Glutamatergic neuron (in vitro differentiated cells): Measurements from ENCODE around the gene GNAQ. TPM values are rescaled to one million over a fixed set of nuclear protein-coding genes. Genes with fewer than 3 reads are reported as not detected.

Experiments
- DNase-seq: peaks from one replicate; pipeline ENCODE4 v3.0.0; 2022
- H3K27ac Mint-ChIP-seq: one replicate; pipeline ENCODE4 v1.8.0; 2020; ENCODE audit warnings: mild to moderate bottlenecking, mixed read lengths, inconsistent platforms; ENCODE audit not compliant: unreplicated experiment
- H3K27me3 Mint-ChIP-seq: one replicate; pipeline ENCODE4 v1.8.0; 2020; ENCODE audit warnings: mild to moderate bottlenecking, moderate library complexity, mixed read lengths, inconsistent platforms; ENCODE audit not compliant: unreplicated experiment
- H3K36me3 Mint-ChIP-seq: one replicate; pipeline ENCODE4 v1.8.0; 2020; ENCODE audit warnings: mild to moderate bottlenecking, mixed read lengths, inconsistent platforms; ENCODE audit not compliant: unreplicated experiment
- H3K4me1 Mint-ChIP-seq: one replicate; pipeline ENCODE4 v1.8.0; 2020; ENCODE audit warnings: mild to moderate bottlenecking, low read depth, mixed read lengths, inconsistent platforms; ENCODE audit not compliant: unreplicated experiment
- H3K4me3 Mint-ChIP-seq: one replicate; pipeline ENCODE4 v1.8.0; 2020; ENCODE audit warnings: mild to moderate bottlenecking, mixed read lengths, inconsistent platforms; ENCODE audit not compliant: unreplicated experiment
- H3K9me3 Mint-ChIP-seq: one replicate; pipeline ENCODE4 v1.8.0; 2020; ENCODE audit warnings: mild to moderate bottlenecking, moderate library complexity, mixed read lengths, inconsistent platforms; ENCODE audit not compliant: unreplicated experiment
- total RNA-seq: library from RNA; stranded (reverse); fragmentation: NEBNext Ultra II Directional; extraction: Animal tissue kit (Norgen Biotek cat#: 25700); gene quantifications from one replicate; pipeline ENCODE4 v1.2.1, GENCODE V29; 2021; ENCODE audit not compliant: unreplicated experiment
- TF ChIP-seq, protein P1 (sequence below): fragments of 200-600 bp; sonication (generic); IDR thresholded peaks from one replicate; pipeline ENCODE4 v1.5.0; 2021; ENCODE audit not compliant: partially characterized antibody, unreplicated experiment

The GNAQ gene
- total RNA-seq, 1 donor from 2014 or later: 72.8 TPM

- Mint-ChIP-seq H3K27ac (no peak overlapping the region), H3K9me3 (no peaks in the 10 kb centered on the region), H3K36me3 (no peaks in the 10 kb centered on the region), H3K4me1 (peaks cover 20% of the 10 kb centered on the region), H3K27me3 (peaks cover 2% of the 10 kb centered on the region), H3K4me3 (no peak overlapping the region)
- TF ChIP-seq, protein P1, sequence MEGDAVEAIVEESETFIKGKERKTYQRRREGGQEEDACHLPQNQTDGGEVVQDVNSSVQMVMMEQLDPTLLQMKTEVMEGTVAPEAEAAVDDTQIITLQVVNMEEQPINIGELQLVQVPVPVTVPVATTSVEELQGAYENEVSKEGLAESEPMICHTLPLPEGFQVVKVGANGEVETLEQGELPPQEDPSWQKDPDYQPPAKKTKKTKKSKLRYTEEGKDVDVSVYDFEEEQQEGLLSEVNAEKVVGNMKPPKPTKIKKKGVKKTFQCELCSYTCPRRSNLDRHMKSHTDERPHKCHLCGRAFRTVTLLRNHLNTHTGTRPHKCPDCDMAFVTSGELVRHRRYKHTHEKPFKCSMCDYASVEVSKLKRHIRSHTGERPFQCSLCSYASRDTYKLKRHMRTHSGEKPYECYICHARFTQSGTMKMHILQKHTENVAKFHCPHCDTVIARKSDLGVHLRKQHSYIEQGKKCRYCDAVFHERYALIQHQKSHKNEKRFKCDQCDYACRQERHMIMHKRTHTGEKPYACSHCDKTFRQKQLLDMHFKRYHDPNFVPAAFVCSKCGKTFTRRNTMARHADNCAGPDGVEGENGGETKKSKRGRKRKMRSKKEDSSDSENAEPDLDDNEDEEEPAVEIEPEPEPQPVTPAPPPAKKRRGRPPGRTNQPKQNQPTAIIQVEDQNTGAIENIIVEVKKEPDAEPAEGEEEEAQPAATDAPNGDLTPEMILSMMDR: no peak
- DNase-seq: no peak
Measured at GRCh38 chr9:78001946-78002731, 29.5 kb downstream of the GNAQ start.

DNA sequence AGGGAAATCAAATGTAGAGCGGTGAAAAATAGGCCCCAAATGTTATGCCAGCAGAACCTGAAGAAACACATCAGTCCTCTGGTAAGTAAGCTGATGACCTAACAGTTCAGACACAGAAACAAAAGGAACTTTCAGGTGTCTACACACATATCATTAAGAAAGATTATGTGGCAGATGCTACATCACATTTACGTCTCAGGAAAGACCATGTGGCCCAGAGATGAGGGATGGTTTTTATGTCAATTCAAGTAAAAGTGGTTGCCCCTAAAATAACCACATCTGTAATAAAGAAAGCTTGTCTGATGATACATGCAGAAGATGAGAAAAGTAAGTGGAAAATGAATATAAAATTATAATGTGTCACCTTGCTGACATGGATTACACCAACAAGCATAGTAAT lies 31.4 kb downstream of the GNAQ start:
- no peak for DNase-seq
- no peak overlapping the region for H3K4me3 Mint-ChIP-seq
- peaks cover 2% of the 10 kb centered on the region for H3K27me3 Mint-ChIP-seq
- H3K27ac Mint-ChIP-seq: no peak overlapping the region
- peaks cover under 1% of the 10 kb centered on the region for H3K9me3 Mint-ChIP-seq
- TF ChIP-seq, protein P1: no peak
- no peaks in the 10 kb centered on the region for H3K36me3 Mint-ChIP-seq
- peaks cover 14% of the 10 kb centered on the region for H3K4me1 Mint-ChIP-seq

DNA sequence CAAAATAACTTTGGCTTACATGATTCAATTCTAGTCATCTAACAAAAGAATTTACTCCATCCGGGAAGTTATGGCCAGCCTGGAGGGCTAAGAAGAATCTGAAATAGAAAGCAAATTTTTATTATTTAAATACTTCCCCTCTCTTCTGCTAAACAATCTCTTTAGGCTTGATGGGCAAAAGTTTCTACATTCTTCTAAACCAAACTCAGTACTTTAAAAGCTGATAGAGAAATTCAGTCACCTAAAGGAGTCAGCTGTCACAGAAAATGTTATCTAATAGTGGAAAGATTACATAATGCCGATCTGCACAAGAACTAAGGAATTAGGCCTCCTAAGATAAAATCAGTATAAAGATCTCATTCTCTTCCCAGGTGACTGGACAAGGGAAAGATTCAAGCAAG lies 32.4 kb downstream of the GNAQ start:
- no peak for DNase-seq
- H3K4me3 Mint-ChIP-seq: no peak overlapping the region
- TF ChIP-seq, protein P1: no peak
- H3K4me1 Mint-ChIP-seq: peaks cover 12% of the 10 kb centered on the region
- no peak overlapping the region for H3K27ac Mint-ChIP-seq
- no peaks in the 10 kb centered on the region for H3K36me3 Mint-ChIP-seq
- peaks cover 2% of the 10 kb centered on the region for H3K9me3 Mint-ChIP-seq
- peaks cover 2% of the 10 kb centered on the region for H3K27me3 Mint-ChIP-seq

DNA sequence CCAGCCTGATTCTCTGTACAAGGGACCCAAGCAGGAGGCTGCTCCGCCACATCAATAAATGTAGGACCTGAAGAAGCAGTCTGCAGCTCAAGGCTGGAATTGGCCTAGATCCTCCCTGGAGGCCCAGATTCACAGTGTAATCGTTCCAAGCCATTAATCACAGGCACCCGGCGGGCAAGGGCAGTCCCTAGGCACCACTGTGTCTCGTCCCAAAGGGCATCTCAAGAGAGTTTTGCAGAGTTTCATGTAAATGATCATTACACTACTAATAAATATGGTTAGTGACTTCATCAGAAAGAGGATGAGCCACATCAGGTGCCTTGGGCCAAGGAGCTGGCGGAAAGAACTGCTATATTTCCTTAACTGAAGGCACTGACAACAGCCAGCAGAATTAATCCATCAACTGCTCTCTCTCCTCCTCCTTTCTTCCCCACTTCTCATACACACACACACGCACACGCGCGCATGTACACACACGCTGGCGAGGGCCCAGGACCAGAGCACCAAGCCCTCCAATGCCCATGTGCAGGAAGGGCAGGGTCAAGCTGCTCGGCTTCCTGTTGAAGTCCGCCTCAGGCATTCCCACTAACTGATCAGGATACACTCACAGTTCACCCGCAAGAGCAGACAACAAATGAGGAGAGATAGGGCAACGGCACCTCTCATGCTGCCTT lies 33.9 kb downstream of the GNAQ start:
- TF ChIP-seq, protein P1: no peak
- Mint-ChIP-seq H3K4me1 (peaks cover 12% of the 10 kb centered on the region), H3K36me3 (no peaks in the 10 kb centered on the region), H3K27me3 (peaks cover 2% of the 10 kb centered on the region), H3K27ac (no peak overlapping the region), H3K9me3 (peaks cover 2% of the 10 kb centered on the region), H3K4me3 (no peak overlapping the region)
- DNase-seq: no peak

- Mint-ChIP-seq H3K36me3 (peaks cover 5% of the 10 kb centered on the region), H3K27ac (no peak overlapping the region), H3K4me3 (no peak overlapping the region), H3K27me3 (peaks cover 2% of the 10 kb centered on the region), H3K9me3 (peaks cover 2% of the 10 kb centered on the region), H3K4me1 (peaks cover 12% of the 10 kb centered on the region)
- TF ChIP-seq, protein P1: no peak
- no peak for DNase-seq
Measured at GRCh38 chr9:77996696-77997095, 34.9 kb downstream of the GNAQ start.
